H1 (cell line): Measurements from ENCODE around the gene KRTAP10-12. TPM values are rescaled to one million over a fixed set of nuclear protein-coding genes. Genes with fewer than 3 reads are reported as not detected.

Source experiments
- CTCF ChIA-PET: fragments of 300-600 bp; sonication (Branson Sonifier 250); formaldehyde crosslinking; loops from one replicate; lab custom pipeline; 2021; ENCODE audit not compliant: partially characterized antibody; lab: Charles Lee
- POLR2A ChIA-PET: fragments of 300-600 bp; sonication (Branson Sonifier 250); formaldehyde crosslinking; loops from one replicate; lab custom pipeline; 2021; ENCODE audit warnings: inconsistent platforms; ENCODE audit not compliant: partially characterized antibody; lab: Charles Lee
- DNase-seq, 2 experiments: peaks; one replicate each; pipeline versions ENCODE4 v3.0.0 to v3.0.0-alpha.2; 2010 to 2022; ENCODE audit warnings: low spot score in 2 of 2, low read depth in 1 of 2, mixed read lengths in 1 of 2
- FAIRE-seq: peaks from 2 replicates; lab custom pipeline; 2011; peaks lifted over from hg19 to GRCh38; lab: Jason Lieb, UNC
- H2AFZ ChIP-seq: 2 replicates; pipeline ENCODE4 v1.8.1; 2012; ENCODE audit warnings: low read length, inconsistent platforms
- H2AK5ac ChIP-seq: 2 replicates; pipeline ENCODE4 v1.6.1; 2013; ENCODE audit warnings: low read depth, low read length
- H2BK120ac ChIP-seq: replicated peaks from 2 replicates; pipeline ENCODE3; 2013; ENCODE audit warnings: low read depth, low read length, inconsistent platforms
- H2BK12ac ChIP-seq: 2 replicates; pipeline ENCODE4 v1.6.1; 2013; ENCODE audit warnings: low read depth, low read length
- H2BK15ac ChIP-seq: 2 replicates; pipeline ENCODE4 v1.6.1; 2013; ENCODE audit warnings: low read length
- H2BK20ac ChIP-seq: 2 replicates; pipeline ENCODE4 v1.6.1; 2013; ENCODE audit warnings: low read length
- H2BK5ac ChIP-seq: 2 replicates; pipeline ENCODE4 v1.6.1; 2013; ENCODE audit warnings: low read depth, low read length
- H3K14ac ChIP-seq: 2 replicates; pipeline ENCODE4 v1.6.1; 2013; ENCODE audit warnings: inconsistent platforms; ENCODE audit not compliant: insufficient read length
- H3K18ac ChIP-seq: 2 replicates; pipeline ENCODE4 v1.6.1; 2013; ENCODE audit warnings: low read length; ENCODE audit errors: extremely low read depth
- H3K23ac ChIP-seq: 2 replicates; pipeline ENCODE4 v1.6.1; 2013; ENCODE audit warnings: inconsistent platforms; ENCODE audit not compliant: insufficient read length
- H3K23me2 ChIP-seq: 2 replicates; pipeline ENCODE4 v1.6.1; 2013; ENCODE audit warnings: low read depth, low read length
- H3K27ac ChIP-seq: 2 replicates; pipeline ENCODE4 v1.6.1; 2011; ENCODE audit warnings: low read depth, low read length, inconsistent platforms
- H3K27me3 ChIP-seq, 4 experiments: replicated peaks in 1 of 4; 1 replicate in 1 of 4; 2 replicates in 3 of 4; pipeline versions ENCODE4 v1.6.1 to v1.8.1; 2011 to 2013; ENCODE audit warnings: low read length in 3 of 4, mild to moderate bottlenecking in 3 of 4, inconsistent platforms in 2 of 4, mixed read lengths in 2 of 4, moderate library complexity in 1 of 4; ENCODE audit not compliant: control insufficient read depth in 3 of 4, insufficient read depth in 3 of 4; ENCODE audit errors: extremely low read depth in 1 of 4
- H3K36me3 ChIP-seq, 4 experiments: 2 replicates each; pipeline versions ENCODE4 v1.6.1 to v1.8.1; 2011 to 2013; ENCODE audit warnings: mild to moderate bottlenecking in 4 of 4, low read length in 3 of 4, moderate library complexity in 2 of 4, control low read depth in 1 of 4, inconsistent platforms in 1 of 4; ENCODE audit not compliant: insufficient read depth in 4 of 4, control insufficient read depth in 2 of 4
- H3K4ac ChIP-seq: replicated peaks from 2 replicates; pipeline ENCODE3; 2013; ENCODE audit warnings: low read length, low read depth, mixed read lengths, inconsistent platforms; ENCODE audit not compliant: insufficient read length
- H3K4me1 ChIP-seq, 4 experiments: replicated peaks in 1 of 4; 1 replicate in 1 of 4; 2 replicates in 3 of 4; pipeline versions ENCODE4 v1.6.1 to v1.8.1; 2011 to 2013; ENCODE audit warnings: low read length in 3 of 4, inconsistent platforms in 2 of 4, mixed read lengths in 1 of 4; ENCODE audit not compliant: insufficient read depth in 4 of 4, control insufficient read depth in 3 of 4
- H3K4me2 ChIP-seq, 2 experiments: 2 replicates each; pipeline versions ENCODE4 v1.6.1 to v1.8.1; 2011 to 2013; ENCODE audit warnings: low read depth in 2 of 2, low read length in 2 of 2, control low read depth in 1 of 2, inconsistent platforms in 1 of 2, mild to moderate bottlenecking in 1 of 2; ENCODE audit not compliant: insufficient read depth in 1 of 2
- H3K4me3 ChIP-seq, 4 experiments: fragments of 200-600, 300-600 bp in 1 of 4; sonication (generic), shearing (Covaris generic), sonication (Bioruptor Twin) in 1 of 4; 2 replicates each; pipeline versions ENCODE4 v1.5.1 to v1.8.1; 2011 to 2016; ENCODE audit warnings: low read length in 4 of 4, low read depth in 3 of 4, control low read depth in 2 of 4, inconsistent platforms in 2 of 4, mild to moderate bottlenecking in 2 of 4, mixed read lengths in 1 of 4, moderate library complexity in 1 of 4; ENCODE audit not compliant: insufficient read depth in 2 of 4; ENCODE audit errors: extremely low read depth in 1 of 4
- H3K56ac ChIP-seq: replicated peaks from 2 replicates; pipeline ENCODE3; 2013; ENCODE audit warnings: low read depth, mild to moderate bottlenecking, mixed read lengths, low read length, inconsistent platforms; ENCODE audit not compliant: insufficient read length
- H3K79me1 ChIP-seq: 2 replicates; pipeline ENCODE4 v1.6.1; 2013; ENCODE audit warnings: low read depth, low read length, control low read depth
- H3K79me2 ChIP-seq, 2 experiments: 2 replicates each; pipeline versions ENCODE4 v1.6.1 to v1.8.1; 2012 to 2013; ENCODE audit warnings: low read length in 2 of 2, mild to moderate bottlenecking in 2 of 2, inconsistent platforms in 1 of 2; ENCODE audit not compliant: insufficient read depth in 2 of 2, control insufficient read depth in 1 of 2
- H3K9ac ChIP-seq, 4 experiments: replicated peaks in 1 of 4; 1 replicate in 1 of 4; 2 replicates in 3 of 4; pipeline versions ENCODE4 v1.6.1 to v1.8.1; 2011 to 2013; ENCODE audit warnings: low read depth in 3 of 4, low read length in 3 of 4, control low read depth in 2 of 4, mild to moderate bottlenecking in 2 of 4, moderate library complexity in 2 of 4, inconsistent platforms in 1 of 4; ENCODE audit errors: extremely low read depth in 1 of 4
- H3K9me3 ChIP-seq, 2 experiments: 2 replicates each; pipeline versions ENCODE4 v1.6.1 to v1.8.1; 2012 to 2013; ENCODE audit warnings: mild to moderate bottlenecking in 2 of 2, moderate library complexity in 2 of 2, control low read depth in 1 of 2, inconsistent platforms in 1 of 2, low read depth in 1 of 2, low read length in 1 of 2, mixed read lengths in 1 of 2; ENCODE audit not compliant: insufficient read depth in 2 of 2
- H4K20me1 ChIP-seq, 2 experiments: replicated peaks in 1 of 2; 2 replicates each; pipeline versions ENCODE3 to v1.8.1; 2011 to 2013; ENCODE audit warnings: inconsistent platforms in 2 of 2, low read length in 2 of 2, mild to moderate bottlenecking in 1 of 2; ENCODE audit not compliant: insufficient read depth in 2 of 2, control insufficient read depth in 1 of 2
- H4K5ac ChIP-seq: 2 replicates; pipeline ENCODE4 v1.6.1; 2013; ENCODE audit warnings: low read length, low read depth, mixed read lengths, inconsistent platforms; ENCODE audit not compliant: insufficient read length
- H4K8ac ChIP-seq: 2 replicates; pipeline ENCODE4 v1.8.0; 2013; ENCODE audit warnings: mild to moderate bottlenecking, moderate library complexity, low read length, inconsistent platforms; ENCODE audit not compliant: insufficient read depth; ENCODE audit errors: extremely low read depth
- H4K91ac ChIP-seq: replicated peaks from 2 replicates; pipeline ENCODE3; 2013; ENCODE audit warnings: low read length, mixed read lengths, inconsistent platforms; ENCODE audit not compliant: insufficient read length
- CEBPB ChIP-seq: IDR thresholded peaks from 2 replicates; pipeline ENCODE4 v1.6.1; 2012; ENCODE audit warnings: low read depth, low read length
- KDM1A ChIP-seq: fragments of 200-600, 300-600 bp; sonication (generic); IDR thresholded peaks from 2 replicates; pipeline ENCODE4 v1.7.1; 2016; ENCODE audit warnings: mild to moderate bottlenecking, low read length, borderline replicate concordance
- SIRT6 ChIP-seq: IDR thresholded peaks from one replicate; pipeline ENCODE4 v1.7.1; 2012; ENCODE audit warnings: low read length, inconsistent platforms
- WGBS, 2 experiments: shearing (Covaris generic) in 1 of 2; methylation state at CpG; one replicate each; pipeline versions ENCODE4 v1.1.6 to v1.1.7; 2013 to 2015; ENCODE audit warnings: low lambda C conversion rate in 2 of 2, mixed read lengths in 2 of 2, inconsistent platforms in 1 of 2, low coverage in 1 of 2, missing lambda C conversion rate in 1 of 2; ENCODE audit not compliant: insufficient replicate concordance in 2 of 2, insufficient coverage in 1 of 2, insufficient read length in 1 of 2; ENCODE audit errors: extremely low coverage in 1 of 2, missing lambda C conversion rate in 1 of 2; 5-methylcytosine and 5-hydroxymethylcytosine counted together
- polyA plus RNA-seq, 7 experiments: library from polyadenylated mRNA; depleted of rRNA in 3 of 7; stranded (reverse) in 5 of 7; unstranded in 2 of 7; fragments of >200 nt in 5 of 7; fragments of 200-250 nt in 2 of 7; gene quantifications; 1 replicate in 5 of 7; 2 replicates in 1 of 7; 4 replicates in 1 of 7; pipeline versions ENCODE4 v1.2.1 to v1.2.3, GENCODE V29; 2011 to 2013; ENCODE audit warnings: missing spikeins in 2 of 7, mixed read lengths in 2 of 7
- total RNA-seq: library from RNA; stranded (reverse); fragmentation: NEBNext Ultra II Directional; extraction: Animal tissue kit (Norgen Biotek cat#: 25700); gene quantifications from 2 replicates; pipeline ENCODE4 v1.2.1, GENCODE V29; 2021

The KRTAP10-12 gene
- total and polyA plus RNA-seq, 2 of the 8 experiments (the other 6 are each of a cell fraction or from before 2014, with no cell fraction given) = not detected

- H2BK5ac ChIP-seq = no peak overlapping the region
- H4K20me1 ChIP-seq = no peaks in the 10 kb centered on the region
- H3K4me2 ChIP-seq = no peak overlapping the region
- ChIA-PET POLR2A (interaction anchor here (1.5 kb wide), 1 partner anchor 14 kb away, joined by 3 read pairs; no protein-coding TSS in a partner anchor), CTCF (interaction anchor here (0.6 kb wide), 1 partner anchor 816 kb away, joined by 3 read pairs; no protein-coding TSS in a partner anchor)
- no peak overlapping the region for H3K4ac ChIP-seq
- H3K36me3 ChIP-seq = no peaks in the 10 kb centered on the region
- 46% methylated on average over 2 of the region's 2 CpGs; no CpG with 5 or more reads in 1 of the 2 experiments for WGBS, 2 experiments
- H3K4me3 ChIP-seq = no peak overlapping the region
- H4K91ac ChIP-seq = no peak overlapping the region
- H3K27me3 ChIP-seq = no peaks in the 10 kb centered on the region
- H2BK12ac ChIP-seq = no peak overlapping the region
- H2AFZ ChIP-seq = no peak overlapping the region
- TF ChIP-seq CEBPB (peak; percentile 80), SIRT6 (no peak), KDM1A (peak; percentile 76; the same call in 1 of the 2 replicates)
- no peak overlapping the region for H2BK20ac ChIP-seq
- no peaks in the 10 kb centered on the region for H3K79me2 ChIP-seq
- H3K18ac ChIP-seq = no peak overlapping the region
- no peak overlapping the region for H2AK5ac ChIP-seq
- no peak overlapping the region for H2BK120ac ChIP-seq
- H4K5ac ChIP-seq = no peak overlapping the region
- peaks cover 0 to 16% (median 8%) of the 10 kb centered on the region in 4 experiments; a peak in 6 of 7 replicates for H3K4me1 ChIP-seq
- H3K9me3 ChIP-seq = peaks cover 0 to 4% of the 10 kb centered on the region in 2 experiments; a peak in 1 of 4 replicates
- H3K23me2 ChIP-seq = no peaks in the 10 kb centered on the region
- no peak overlapping the region for H3K56ac ChIP-seq
- H3K23ac ChIP-seq = no peak overlapping the region
- H3K27ac ChIP-seq = no peak overlapping the region
- peaks cover 3% of the 10 kb centered on the region; the same call in 1 of the 2 replicates for H3K79me1 ChIP-seq
- H3K9ac ChIP-seq = no peak overlapping the region
- no peak overlapping the region for H3K14ac ChIP-seq
- DNase-seq (no peak), FAIRE-seq (no peak)
- H2BK15ac ChIP-seq = no peak overlapping the region
- no peak overlapping the region for H4K8ac ChIP-seq
These were observed 4.0 kb upstream of the KRTAP10-12 start for GRCh38 chr21:44692798-44693512.
